H1 (cell line): ENCODE measurements around the gene SF3B6. TPM values are rescaled to one million over a fixed set of nuclear protein-coding genes. Genes with fewer than 3 reads are reported as not detected.

ENCODE experiments used
- CTCF ChIA-PET: fragments of 300-600 bp; sonication (Branson Sonifier 250); formaldehyde crosslinking; loops from one replicate; lab custom pipeline; 2021; ENCODE audit not compliant: partially characterized antibody; lab: Charles Lee
- POLR2A ChIA-PET: fragments of 300-600 bp; sonication (Branson Sonifier 250); formaldehyde crosslinking; loops from one replicate; lab custom pipeline; 2021; ENCODE audit warnings: inconsistent platforms; ENCODE audit not compliant: partially characterized antibody; lab: Charles Lee
- DNase-seq, 2 experiments: peaks; one replicate each; pipeline versions ENCODE4 v3.0.0 to v3.0.0-alpha.2; 2010 to 2022; ENCODE audit warnings: low spot score in 2 of 2, low read depth in 1 of 2, mixed read lengths in 1 of 2
- FAIRE-seq: peaks from 2 replicates; lab custom pipeline; 2011; peaks lifted over from hg19 to GRCh38; lab: Jason Lieb, UNC
- H2AFZ ChIP-seq: 2 replicates; pipeline ENCODE4 v1.8.1; 2012; ENCODE audit warnings: low read length, inconsistent platforms
- H2AK5ac ChIP-seq: 2 replicates; pipeline ENCODE4 v1.6.1; 2013; ENCODE audit warnings: low read depth, low read length
- H2BK120ac ChIP-seq: replicated peaks from 2 replicates; pipeline ENCODE3; 2013; ENCODE audit warnings: low read depth, low read length, inconsistent platforms
- H2BK12ac ChIP-seq: 2 replicates; pipeline ENCODE4 v1.6.1; 2013; ENCODE audit warnings: low read depth, low read length
- H2BK15ac ChIP-seq: 2 replicates; pipeline ENCODE4 v1.6.1; 2013; ENCODE audit warnings: low read length
- H2BK20ac ChIP-seq: 2 replicates; pipeline ENCODE4 v1.6.1; 2013; ENCODE audit warnings: low read length
- H2BK5ac ChIP-seq: 2 replicates; pipeline ENCODE4 v1.6.1; 2013; ENCODE audit warnings: low read depth, low read length
- H3K14ac ChIP-seq: 2 replicates; pipeline ENCODE4 v1.6.1; 2013; ENCODE audit warnings: inconsistent platforms; ENCODE audit not compliant: insufficient read length
- H3K18ac ChIP-seq: 2 replicates; pipeline ENCODE4 v1.6.1; 2013; ENCODE audit warnings: low read length; ENCODE audit errors: extremely low read depth
- H3K23ac ChIP-seq: 2 replicates; pipeline ENCODE4 v1.6.1; 2013; ENCODE audit warnings: inconsistent platforms; ENCODE audit not compliant: insufficient read length
- H3K23me2 ChIP-seq: 2 replicates; pipeline ENCODE4 v1.6.1; 2013; ENCODE audit warnings: low read depth, low read length
- H3K27ac ChIP-seq: 2 replicates; pipeline ENCODE4 v1.6.1; 2011; ENCODE audit warnings: low read depth, low read length, inconsistent platforms
- H3K27me3 ChIP-seq, 4 experiments: replicated peaks in 1 of 4; 1 replicate in 1 of 4; 2 replicates in 3 of 4; pipeline versions ENCODE4 v1.6.1 to v1.8.1; 2011 to 2013; ENCODE audit warnings: low read length in 3 of 4, mild to moderate bottlenecking in 3 of 4, inconsistent platforms in 2 of 4, mixed read lengths in 2 of 4, moderate library complexity in 1 of 4; ENCODE audit not compliant: control insufficient read depth in 3 of 4, insufficient read depth in 3 of 4; ENCODE audit errors: extremely low read depth in 1 of 4
- H3K36me3 ChIP-seq, 4 experiments: 2 replicates each; pipeline versions ENCODE4 v1.6.1 to v1.8.1; 2011 to 2013; ENCODE audit warnings: mild to moderate bottlenecking in 4 of 4, low read length in 3 of 4, moderate library complexity in 2 of 4, control low read depth in 1 of 4, inconsistent platforms in 1 of 4; ENCODE audit not compliant: insufficient read depth in 4 of 4, control insufficient read depth in 2 of 4
- H3K4ac ChIP-seq: replicated peaks from 2 replicates; pipeline ENCODE3; 2013; ENCODE audit warnings: low read length, low read depth, mixed read lengths, inconsistent platforms; ENCODE audit not compliant: insufficient read length
- H3K4me1 ChIP-seq, 4 experiments: replicated peaks in 1 of 4; 1 replicate in 1 of 4; 2 replicates in 3 of 4; pipeline versions ENCODE4 v1.6.1 to v1.8.1; 2011 to 2013; ENCODE audit warnings: low read length in 3 of 4, inconsistent platforms in 2 of 4, mixed read lengths in 1 of 4; ENCODE audit not compliant: insufficient read depth in 4 of 4, control insufficient read depth in 3 of 4
- H3K4me2 ChIP-seq, 2 experiments: 2 replicates each; pipeline versions ENCODE4 v1.6.1 to v1.8.1; 2011 to 2013; ENCODE audit warnings: low read depth in 2 of 2, low read length in 2 of 2, control low read depth in 1 of 2, inconsistent platforms in 1 of 2, mild to moderate bottlenecking in 1 of 2; ENCODE audit not compliant: insufficient read depth in 1 of 2
- H3K4me3 ChIP-seq, 4 experiments: fragments of 200-600, 300-600 bp in 1 of 4; sonication (generic), shearing (Covaris generic), sonication (Bioruptor Twin) in 1 of 4; 2 replicates each; pipeline versions ENCODE4 v1.5.1 to v1.8.1; 2011 to 2016; ENCODE audit warnings: low read length in 4 of 4, low read depth in 3 of 4, control low read depth in 2 of 4, inconsistent platforms in 2 of 4, mild to moderate bottlenecking in 2 of 4, mixed read lengths in 1 of 4, moderate library complexity in 1 of 4; ENCODE audit not compliant: insufficient read depth in 2 of 4; ENCODE audit errors: extremely low read depth in 1 of 4
- H3K56ac ChIP-seq: replicated peaks from 2 replicates; pipeline ENCODE3; 2013; ENCODE audit warnings: low read depth, mild to moderate bottlenecking, mixed read lengths, low read length, inconsistent platforms; ENCODE audit not compliant: insufficient read length
- H3K79me1 ChIP-seq: 2 replicates; pipeline ENCODE4 v1.6.1; 2013; ENCODE audit warnings: low read depth, low read length, control low read depth
- H3K79me2 ChIP-seq, 2 experiments: 2 replicates each; pipeline versions ENCODE4 v1.6.1 to v1.8.1; 2012 to 2013; ENCODE audit warnings: low read length in 2 of 2, mild to moderate bottlenecking in 2 of 2, inconsistent platforms in 1 of 2; ENCODE audit not compliant: insufficient read depth in 2 of 2, control insufficient read depth in 1 of 2
- H3K9ac ChIP-seq, 4 experiments: replicated peaks in 1 of 4; 1 replicate in 1 of 4; 2 replicates in 3 of 4; pipeline versions ENCODE4 v1.6.1 to v1.8.1; 2011 to 2013; ENCODE audit warnings: low read depth in 3 of 4, low read length in 3 of 4, control low read depth in 2 of 4, mild to moderate bottlenecking in 2 of 4, moderate library complexity in 2 of 4, inconsistent platforms in 1 of 4; ENCODE audit errors: extremely low read depth in 1 of 4
- H3K9me3 ChIP-seq, 2 experiments: 2 replicates each; pipeline versions ENCODE4 v1.6.1 to v1.8.1; 2012 to 2013; ENCODE audit warnings: mild to moderate bottlenecking in 2 of 2, moderate library complexity in 2 of 2, control low read depth in 1 of 2, inconsistent platforms in 1 of 2, low read depth in 1 of 2, low read length in 1 of 2, mixed read lengths in 1 of 2; ENCODE audit not compliant: insufficient read depth in 2 of 2
- H4K20me1 ChIP-seq, 2 experiments: replicated peaks in 1 of 2; 2 replicates each; pipeline versions ENCODE3 to v1.8.1; 2011 to 2013; ENCODE audit warnings: inconsistent platforms in 2 of 2, low read length in 2 of 2, mild to moderate bottlenecking in 1 of 2; ENCODE audit not compliant: insufficient read depth in 2 of 2, control insufficient read depth in 1 of 2
- H4K5ac ChIP-seq: 2 replicates; pipeline ENCODE4 v1.6.1; 2013; ENCODE audit warnings: low read length, low read depth, mixed read lengths, inconsistent platforms; ENCODE audit not compliant: insufficient read length
- H4K8ac ChIP-seq: 2 replicates; pipeline ENCODE4 v1.8.0; 2013; ENCODE audit warnings: mild to moderate bottlenecking, moderate library complexity, low read length, inconsistent platforms; ENCODE audit not compliant: insufficient read depth; ENCODE audit errors: extremely low read depth
- H4K91ac ChIP-seq: replicated peaks from 2 replicates; pipeline ENCODE3; 2013; ENCODE audit warnings: low read length, mixed read lengths, inconsistent platforms; ENCODE audit not compliant: insufficient read length
- BCL11A ChIP-seq, 2 experiments: IDR thresholded peaks; one replicate each; pipeline ENCODE4 v1.6.1; 2011; ENCODE audit warnings: low read depth in 2 of 2, low read length in 2 of 2, mild to moderate bottlenecking in 2 of 2
- EP300 ChIP-seq, 2 experiments: IDR thresholded peaks; 1 replicate in 1 of 2; 2 replicates in 1 of 2; pipeline ENCODE4 v1.6.1; 2011 to 2012; ENCODE audit warnings: low read depth in 2 of 2, low read length in 2 of 2, mild to moderate bottlenecking in 2 of 2, borderline replicate concordance in 1 of 2, inconsistent platforms in 1 of 2, moderate library complexity in 1 of 2
- POU5F1 ChIP-seq: IDR thresholded peaks from 2 replicates; pipeline ENCODE4 v1.6.1; 2011; ENCODE audit warnings: low read depth, mild to moderate bottlenecking, low read length, moderate library complexity
- SAP30 ChIP-seq: fragments of 300-600 bp; sonication (generic); IDR thresholded peaks from 2 replicates; pipeline ENCODE4 v1.7.1; 2012; ENCODE audit warnings: low read length, moderate library complexity, mild to moderate bottlenecking, inconsistent platforms; ENCODE audit not compliant: insufficient read depth, insufficient replicate concordance
- TAF1 ChIP-seq: IDR thresholded peaks from 2 replicates; pipeline ENCODE4 v1.6.1; 2011; ENCODE audit warnings: mild to moderate bottlenecking, low read depth, low read length
- WGBS, 2 experiments: shearing (Covaris generic) in 1 of 2; methylation state at CpG; one replicate each; pipeline versions ENCODE4 v1.1.6 to v1.1.7; 2013 to 2015; ENCODE audit warnings: low lambda C conversion rate in 2 of 2, mixed read lengths in 2 of 2, inconsistent platforms in 1 of 2, low coverage in 1 of 2, missing lambda C conversion rate in 1 of 2; ENCODE audit not compliant: insufficient replicate concordance in 2 of 2, insufficient coverage in 1 of 2, insufficient read length in 1 of 2; ENCODE audit errors: extremely low coverage in 1 of 2, missing lambda C conversion rate in 1 of 2; 5-methylcytosine and 5-hydroxymethylcytosine counted together
- polyA plus RNA-seq, 7 experiments: library from polyadenylated mRNA; depleted of rRNA in 3 of 7; stranded (reverse) in 5 of 7; unstranded in 2 of 7; fragments of >200 nt in 5 of 7; fragments of 200-250 nt in 2 of 7; gene quantifications; 1 replicate in 5 of 7; 2 replicates in 1 of 7; 4 replicates in 1 of 7; pipeline versions ENCODE4 v1.2.1 to v1.2.3, GENCODE V29; 2011 to 2013; ENCODE audit warnings: missing spikeins in 2 of 7, mixed read lengths in 2 of 7
- total RNA-seq: library from RNA; stranded (reverse); fragmentation: NEBNext Ultra II Directional; extraction: Animal tissue kit (Norgen Biotek cat#: 25700); gene quantifications from 2 replicates; pipeline ENCODE4 v1.2.1, GENCODE V29; 2021

Gene SF3B6
- total and polyA plus RNA-seq, 2 of the 8 experiments (the other 6 are each of a cell fraction or from before 2014, with no cell fraction given), result 126 to 155 TPM

GRCh38 chr2:24017711-24018110 is 58.4 kb downstream of the SF3B6 start:
- CTCF ChIA-PET, result no interaction called here
- DNase-seq, result no peak
- no peak overlapping the region for H3K9ac ChIP-seq

More at GRCh38 chr2:24017711-24018110, 58.4 kb downstream of the SF3B6 start:
- H3K79me1 ChIP-seq, result no peaks in the 10 kb centered on the region
- H4K20me1 ChIP-seq, result no peaks in the 10 kb centered on the region
- H4K5ac ChIP-seq, result no peak overlapping the region
- H3K23ac ChIP-seq, result no peak overlapping the region
- H3K79me2 ChIP-seq, result no peaks in the 10 kb centered on the region
- H3K27ac ChIP-seq, result no peak overlapping the region
- no peak overlapping the region for H3K4me2 ChIP-seq
- no peak overlapping the region for H3K4me3 ChIP-seq
- no peak for FAIRE-seq
- no peaks in the 10 kb centered on the region for H3K9me3 ChIP-seq
- no peak overlapping the region for H3K56ac ChIP-seq
- no peak overlapping the region for H2BK12ac ChIP-seq
- peaks cover 0 to 4% (median 0%) of the 10 kb centered on the region in 4 experiments; a peak in 2 of 8 replicates for H3K36me3 ChIP-seq
- TF ChIP-seq TAF1 (no peak), SAP30 (no peak), POU5F1 (no peak), BCL11A (IDR thresholded peaks at IDR 0.05; ENCODE audit: low read depth in 2 of 2, low read length in 2 of 2) (no peak), EP300 (IDR thresholded peaks at IDR 0.05; ENCODE audit: borderline replicate concordance in 1 of 2, low read depth in 2 of 2, low read length in 2 of 2) (no peak)
- no peak overlapping the region for H4K91ac ChIP-seq
- H2AFZ ChIP-seq, result no peak overlapping the region
- H3K27me3 ChIP-seq, result no peaks in the 10 kb centered on the region; a peak in 1 of 7 replicates
- no peak overlapping the region for H2BK20ac ChIP-seq
- H3K4me1 ChIP-seq, result peaks cover 0 to 28% (median 5%) of the 10 kb centered on the region in 4 experiments; a peak in 6 of 7 replicates
- no peak overlapping the region for H2AK5ac ChIP-seq
- POLR2A ChIA-PET, result no interaction called here
- 0 out of 2 replicates have a peak overlapping the region, but pooled peaks have one; percentile 42 for H4K8ac ChIP-seq
- H3K14ac ChIP-seq, result no peak overlapping the region
- no peaks in the 10 kb centered on the region for H3K23me2 ChIP-seq
- no peak overlapping the region for H2BK5ac ChIP-seq
- WGBS, 2 experiments, result 96% methylated on average over 3 of the region's 8 CpGs; no CpG with 5 or more reads in 1 of the 2 experiments
- H2BK15ac ChIP-seq, result no peak overlapping the region
- no peak overlapping the region for H2BK120ac ChIP-seq
- no peak overlapping the region for H3K18ac ChIP-seq
- no peak overlapping the region for H3K4ac ChIP-seq
